Progenitor cell of endocrine pancreas (in vitro differentiated cells): ENCODE measurements around the gene COL6A3. TPM values are rescaled to one million over a fixed set of nuclear protein-coding genes. Genes with fewer than 3 reads are reported as not detected.

Experiments used
- DNase-seq: peaks from one replicate; pipeline ENCODE4 v3.0.0; 2021; ENCODE audit warnings: low spot score; ENCODE audit not compliant: unreplicated experiment
- H3K27ac Mint-ChIP-seq: 2 replicates; pipeline ENCODE4 v1.8.0; 2021; ENCODE audit warnings: mild to moderate bottlenecking, moderate library complexity, mixed read lengths
- H3K27me3 Mint-ChIP-seq: 2 replicates; pipeline ENCODE4 v1.8.0; 2021; ENCODE audit warnings: mixed read lengths
- H3K36me3 Mint-ChIP-seq: 2 replicates; pipeline ENCODE4 v1.8.0; 2022; ENCODE audit warnings: mixed read lengths; ENCODE audit not compliant: insufficient read depth
- H3K4me1 Mint-ChIP-seq: 2 replicates; pipeline ENCODE4 v1.8.0; 2021; ENCODE audit warnings: low read depth, mixed read lengths
- H3K4me3 Mint-ChIP-seq: 2 replicates; pipeline ENCODE4 v1.8.0; 2021; ENCODE audit warnings: low read depth, mild to moderate bottlenecking, moderate library complexity, mixed read lengths
- H3K9me3 Mint-ChIP-seq: 2 replicates; pipeline ENCODE4 v1.8.0; 2021; ENCODE audit warnings: low read depth, mixed read lengths
- CTCF ChIP-seq: fragments of 200-600 bp; sonication (generic); IDR thresholded peaks from one replicate; pipeline ENCODE4 v1.5.0; 2021; ENCODE audit warnings: antibody characterized with exemption, mild to moderate bottlenecking; ENCODE audit not compliant: unreplicated experiment
- total RNA-seq: library from RNA; stranded (reverse); gene quantifications from 2 replicates; pipeline ENCODE4 v1.2.1, GENCODE V29; 2021

COL6A3 gene
- total RNA-seq, 1 donor from 2014 or later, result 1.0 TPM

- no peaks in the 10 kb centered on the region for H3K4me1 Mint-ChIP-seq
- no peak for DNase-seq
- H3K27ac Mint-ChIP-seq, result no peak overlapping the region
- H3K9me3 Mint-ChIP-seq, result peaks cover 14% of the 10 kb centered on the region
- H3K27me3 Mint-ChIP-seq, result peaks cover 21% of the 10 kb centered on the region
- TF ChIP-seq CTCF, result no peak
- H3K4me3 Mint-ChIP-seq, result no peak overlapping the region
- no peaks in the 10 kb centered on the region for H3K36me3 Mint-ChIP-seq
These were observed 112.4 kb downstream of the COL6A3 start for GRCh38 chr2:237301595-237301994.

- H3K9me3 Mint-ChIP-seq, result peaks cover 14% of the 10 kb centered on the region
- H3K27ac Mint-ChIP-seq, result no peak overlapping the region
- H3K4me3 Mint-ChIP-seq, result no peak overlapping the region
- no peaks in the 10 kb centered on the region for H3K4me1 Mint-ChIP-seq
- H3K27me3 Mint-ChIP-seq, result peaks cover 23% of the 10 kb centered on the region
- DNase-seq, result no peak
- no peak for TF ChIP-seq CTCF
- no peaks in the 10 kb centered on the region for H3K36me3 Mint-ChIP-seq
These were observed 113.2 kb downstream of the COL6A3 start for GRCh38 chr2:237300739-237301138.

- no peak overlapping the region for H3K4me3 Mint-ChIP-seq
- TF ChIP-seq CTCF, result no peak
- H3K9me3 Mint-ChIP-seq, result peaks cover 14% of the 10 kb centered on the region
- H3K27ac Mint-ChIP-seq, result no peak overlapping the region
- H3K4me1 Mint-ChIP-seq, result no peaks in the 10 kb centered on the region
- H3K27me3 Mint-ChIP-seq, result peaks cover 27% of the 10 kb centered on the region
- no peaks in the 10 kb centered on the region for H3K36me3 Mint-ChIP-seq
- DNase-seq, result no peak
These were observed 114.1 kb downstream of the COL6A3 start for GRCh38 chr2:237299906-237300305.

GRCh38 chr2:237298151-237299118, 115.5 kb downstream of the COL6A3 start:
- H3K27me3 Mint-ChIP-seq, result peaks cover 38% of the 10 kb centered on the region
- no peak overlapping the region for H3K27ac Mint-ChIP-seq

More at GRCh38 chr2:237298151-237299118, 115.5 kb downstream of the COL6A3 start:
- no peak for DNase-seq
- TF ChIP-seq CTCF, result no peak
- Mint-ChIP-seq H3K4me1 (no peaks in the 10 kb centered on the region), H3K4me3 (no peak overlapping the region), H3K9me3 (peaks cover 7% of the 10 kb centered on the region), H3K36me3 (no peaks in the 10 kb centered on the region)
